Measurements from ENCODE around the gene AMER2. TPM values are rescaled to one million over a fixed set of nuclear protein-coding genes. Genes with fewer than 3 reads are reported as not detected.

AMER2 gene
- total and polyA plus RNA-seq, 3 donors from 2014 or later: 1.5 to 2.9 (median 2.3) TPM

GRCh38 chr13:25143706-25144105, 28.4 kb downstream of the AMER2 start:
- DNase-seq: no peak
- 80 to 83% methylated on average over 7 of the region's 7 CpGs for WGBS, 2 donors
- Histone ChIP-seq H3K27ac (no peak overlapping the region), H3K4me1 (no peaks in the 10 kb centered on the region), H3K36me3 (ENCODE audit: low read depth, missing control alignments) (no peaks in the 10 kb centered on the region), H3K27me3 (no peaks in the 10 kb centered on the region), H3K4me3 (no peak overlapping the region), H3K9me3 (no peaks in the 10 kb centered on the region)
- no peak for TF ChIP-seq POLR2A (IDR thresholded peaks at IDR 0.05)
- TF ChIP-seq, protein P1, sequence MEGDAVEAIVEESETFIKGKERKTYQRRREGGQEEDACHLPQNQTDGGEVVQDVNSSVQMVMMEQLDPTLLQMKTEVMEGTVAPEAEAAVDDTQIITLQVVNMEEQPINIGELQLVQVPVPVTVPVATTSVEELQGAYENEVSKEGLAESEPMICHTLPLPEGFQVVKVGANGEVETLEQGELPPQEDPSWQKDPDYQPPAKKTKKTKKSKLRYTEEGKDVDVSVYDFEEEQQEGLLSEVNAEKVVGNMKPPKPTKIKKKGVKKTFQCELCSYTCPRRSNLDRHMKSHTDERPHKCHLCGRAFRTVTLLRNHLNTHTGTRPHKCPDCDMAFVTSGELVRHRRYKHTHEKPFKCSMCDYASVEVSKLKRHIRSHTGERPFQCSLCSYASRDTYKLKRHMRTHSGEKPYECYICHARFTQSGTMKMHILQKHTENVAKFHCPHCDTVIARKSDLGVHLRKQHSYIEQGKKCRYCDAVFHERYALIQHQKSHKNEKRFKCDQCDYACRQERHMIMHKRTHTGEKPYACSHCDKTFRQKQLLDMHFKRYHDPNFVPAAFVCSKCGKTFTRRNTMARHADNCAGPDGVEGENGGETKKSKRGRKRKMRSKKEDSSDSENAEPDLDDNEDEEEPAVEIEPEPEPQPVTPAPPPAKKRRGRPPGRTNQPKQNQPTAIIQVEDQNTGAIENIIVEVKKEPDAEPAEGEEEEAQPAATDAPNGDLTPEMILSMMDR (IDR thresholded peaks at IDR 0.05): no peak
- intact Hi-C loops (cut with DNase I; ENCODE audit: low total_unique reads): no loop called here

DNA sequence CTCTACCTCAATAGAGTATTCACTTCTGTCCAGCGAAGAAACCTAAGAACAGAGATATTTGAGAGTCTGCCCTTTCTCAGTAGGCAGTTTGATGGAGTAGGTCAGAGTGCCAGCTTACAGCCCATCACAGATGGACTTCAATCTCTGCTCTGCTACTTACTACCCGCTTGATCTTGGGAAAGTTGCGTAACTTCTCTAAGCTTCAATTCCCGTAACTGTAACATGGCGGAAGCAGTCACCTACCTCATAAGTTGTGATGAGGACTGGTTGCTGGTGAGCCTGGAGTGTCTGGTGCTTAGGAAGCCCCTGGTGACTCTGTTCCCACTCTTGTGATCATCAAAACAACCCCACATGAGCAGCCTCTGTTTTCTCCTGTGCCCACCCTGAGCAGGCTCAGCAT, 31.0 kb downstream of the AMER2 start:
- no peaks in the 10 kb centered on the region for H3K36me3 ChIP-seq (ENCODE audit: low read depth, missing control alignments)
- intact Hi-C loops (cut with DNase I; ENCODE audit: low total_unique reads): no loop called here
- 73 to 76% methylated on average over 5 of the region's 5 CpGs for WGBS, 2 donors
- no peaks in the 10 kb centered on the region for H3K27me3 ChIP-seq
- DNase-seq: no peak
- no peak for TF ChIP-seq POLR2A (IDR thresholded peaks at IDR 0.05)
- TF ChIP-seq, protein P1 (IDR thresholded peaks at IDR 0.05): no peak
- no peaks in the 10 kb centered on the region for H3K9me3 ChIP-seq
- H3K4me3 ChIP-seq: no peak overlapping the region
- H3K4me1 ChIP-seq: no peaks in the 10 kb centered on the region
- no peak overlapping the region for H3K27ac ChIP-seq

GRCh38 chr13:25137788-25138115, 34.3 kb downstream of the AMER2 start:
- no peak for TF ChIP-seq POLR2A (IDR thresholded peaks at IDR 0.05)
- TF ChIP-seq, protein P1 (IDR thresholded peaks at IDR 0.05): no peak
- no peak overlapping the region for H3K4me3 ChIP-seq
- H3K9me3 ChIP-seq: no peaks in the 10 kb centered on the region
- intact Hi-C loops (cut with DNase I; ENCODE audit: low total_unique reads): no loop called here
- no peak overlapping the region for H3K27ac ChIP-seq
- 56 to 83% methylated on average over 3 of the region's 3 CpGs for WGBS, 2 donors
- no peaks in the 10 kb centered on the region for H3K36me3 ChIP-seq (ENCODE audit: low read depth, missing control alignments)
- DNase-seq: no peak
- H3K27me3 ChIP-seq: no peaks in the 10 kb centered on the region
- no peaks in the 10 kb centered on the region for H3K4me1 ChIP-seq

- DNase-seq: no peak
- TF ChIP-seq, protein P1 (IDR thresholded peaks at IDR 0.05): no peak
- TF ChIP-seq POLR2A (IDR thresholded peaks at IDR 0.05): no peak
- no peak overlapping the region for H3K4me3 ChIP-seq
- H3K27ac ChIP-seq: no peak overlapping the region
- H3K36me3 ChIP-seq (ENCODE audit: low read depth, missing control alignments): no peaks in the 10 kb centered on the region
- no peaks in the 10 kb centered on the region for H3K9me3 ChIP-seq
- intact Hi-C loops (cut with DNase I; ENCODE audit: low total_unique reads): no loop called here
- H3K27me3 ChIP-seq: no peaks in the 10 kb centered on the region
- WGBS, 2 donors: 30 to 33% methylated on average over 15 of the region's 15 CpGs
- no peaks in the 10 kb centered on the region for H3K4me1 ChIP-seq
Measured at GRCh38 chr13:25136880-25137787, 35.0 kb downstream of the AMER2 start.

GRCh38 chr13:25135896-25136295, 36.2 kb downstream of the AMER2 start:
- Histone ChIP-seq H3K4me3 (no peak overlapping the region), H3K4me1 (no peaks in the 10 kb centered on the region), H3K9me3 (no peaks in the 10 kb centered on the region), H3K36me3 (ENCODE audit: low read depth, missing control alignments) (no peaks in the 10 kb centered on the region), H3K27me3 (no peaks in the 10 kb centered on the region), H3K27ac (no peak overlapping the region)
- WGBS, 2 donors: 78 to 80% methylated on average over 4 of the region's 4 CpGs
- TF ChIP-seq POLR2A (IDR thresholded peaks at IDR 0.05): no peak
- TF ChIP-seq, protein P1 (IDR thresholded peaks at IDR 0.05): no peak
- intact Hi-C loops (cut with DNase I; ENCODE audit: low total_unique reads): no loop called here
- no peak for DNase-seq

All from testis (tissue), 3 donors.